Endothelial cell of umbilical vein (primary cell): ENCODE results near the gene MT1M. TPM values are rescaled to one million over a fixed set of nuclear protein-coding genes. Genes with fewer than 3 reads are reported as not detected.
A peak's percentile ranks its signal among the peaks of the same experiment; 100 is the strongest.

Source experiments
- BruUV-seq: library from RNA; stranded (reverse); fragments of 400-500 nt; replicated peaks from 2 replicates; lab custom pipeline; 2021; lab: Mats Ljungman, UMichigan
- CTCF ChIA-PET: fragments of 300-600, 350-600 bp; sonication (Branson Sonifier 250); formaldehyde crosslinking; loops from one replicate; lab custom pipeline; 2021; ENCODE audit warnings: antibody characterized with exemption, inconsistent platforms; lab: Charles Lee
- POLR2A ChIA-PET: fragments of 300-600, 350-600 bp; sonication (Branson Sonifier 250); formaldehyde crosslinking; loops from one replicate; lab custom pipeline; 2021; ENCODE audit warnings: antibody characterized with exemption, inconsistent platforms; lab: Charles Lee
- DNase-seq: peaks from one replicate; pipeline ENCODE4 v3.0.0-alpha.2; 2011; ENCODE audit warnings: low read depth, low spot score
- FAIRE-seq: peaks from 2 replicates; lab custom pipeline; 2011; peaks lifted over from hg19 to GRCh38; lab: Jason Lieb, UNC
- H2AFZ ChIP-seq: 2 replicates; pipeline ENCODE4 v1.6.0; 2012; ENCODE audit warnings: low read depth, low read length, control low read depth, inconsistent platforms
- H3K27ac ChIP-seq: 2 replicates; pipeline ENCODE4 v1.5.1; 2011; ENCODE audit warnings: low read depth, mild to moderate bottlenecking, control low read depth, low read length, moderate library complexity; ENCODE audit not compliant: insufficient read depth
- H3K27me3 ChIP-seq, 2 experiments: 2 replicates each; pipeline versions ENCODE4 v1.6.0 to v1.6.1; 2011; ENCODE audit warnings: low read length in 2 of 2, mixed read lengths in 1 of 2; ENCODE audit not compliant: control insufficient read depth in 2 of 2, insufficient read depth in 2 of 2
- H3K36me3 ChIP-seq, 2 experiments: 2 replicates in 1 of 2; 3 replicates in 1 of 2; pipeline ENCODE4 v1.5.1; 2011; ENCODE audit warnings: low read length in 2 of 2, mild to moderate bottlenecking in 1 of 2, moderate library complexity in 1 of 2; ENCODE audit not compliant: control insufficient read depth in 2 of 2, insufficient read depth in 2 of 2; ENCODE audit errors: extremely low read depth in 1 of 2
- H3K4me1 ChIP-seq: 3 replicates; pipeline ENCODE4 v1.5.1; 2011; ENCODE audit warnings: mild to moderate bottlenecking, low read length; ENCODE audit not compliant: control insufficient read depth, insufficient read depth; ENCODE audit errors: extremely low read depth
- H3K4me2 ChIP-seq: 2 replicates; pipeline ENCODE4 v1.6.1; 2011; ENCODE audit warnings: low read length, control low read depth, mixed read lengths; ENCODE audit not compliant: insufficient read depth
- H3K4me3 ChIP-seq, 3 experiments: fragments of 200-600 bp in 1 of 3; sonication (generic), shearing (Covaris generic) in 1 of 3; replicated peaks in 1 of 3; 2 replicates each; pipeline ENCODE4 v1.5.1; 2011 to 2016; ENCODE audit warnings: control low read depth in 3 of 3, low read length in 3 of 3, mild to moderate bottlenecking in 2 of 3, inconsistent platforms in 1 of 3, low read depth in 1 of 3, moderate library complexity in 1 of 3; ENCODE audit not compliant: insufficient read depth in 1 of 3
- H3K79me2 ChIP-seq: 2 replicates; pipeline ENCODE4 v1.6.0; 2012; ENCODE audit warnings: low read length, inconsistent platforms; ENCODE audit not compliant: control insufficient read depth, insufficient read depth
- H3K9ac ChIP-seq: replicated peaks from 2 replicates; pipeline ENCODE3; 2011; ENCODE audit warnings: low read length, control low read depth; ENCODE audit not compliant: insufficient read depth; ENCODE audit errors: extremely low read depth
- H3K9me1 ChIP-seq: replicated peaks from 3 replicates; pipeline ENCODE4 v1.6.0; 2011; ENCODE audit warnings: mild to moderate bottlenecking, low read length; ENCODE audit not compliant: control insufficient read depth, insufficient read depth; ENCODE audit errors: extremely low read depth
- H3K9me3 ChIP-seq: replicated peaks from 2 replicates; pipeline ENCODE4 v1.5.1; 2012; ENCODE audit warnings: low read length, inconsistent platforms; ENCODE audit not compliant: control insufficient read depth, insufficient read depth
- H4K20me1 ChIP-seq: replicated peaks from 2 replicates; pipeline ENCODE3; 2011; ENCODE audit warnings: mild to moderate bottlenecking, low read length; ENCODE audit not compliant: control insufficient read depth, insufficient read depth; ENCODE audit errors: extremely low read depth
- CTCF ChIP-seq, 2 donors: IDR thresholded peaks; 1 replicate in 1 of 2; 2 replicates in 1 of 2; pipeline ENCODE4 v1.5.1; 2011; ENCODE audit warnings: low read length in 2 of 2, mild to moderate bottlenecking in 2 of 2, moderate library complexity in 2 of 2, control low read depth in 1 of 2, inconsistent platforms in 1 of 2, low read depth in 1 of 2; ENCODE audit not compliant: insufficient read depth in 1 of 2; ENCODE audit errors: extremely low read depth in 1 of 2
- EZH2 ChIP-seq: IDR thresholded peaks from 2 replicates; pipeline ENCODE4 v1.6.1; 2012; ENCODE audit warnings: borderline replicate concordance, low read depth, mild to moderate bottlenecking, moderate library complexity, low read length, inconsistent platforms; ENCODE audit not compliant: severe bottlenecking
- FOS ChIP-seq: IDR thresholded peaks from 2 replicates; pipeline ENCODE4 v1.6.1; 2011; ENCODE audit warnings: mild to moderate bottlenecking, low read length, moderate library complexity, borderline replicate concordance; ENCODE audit not compliant: insufficient read depth
- GATA2 ChIP-seq: IDR thresholded peaks from 2 replicates; pipeline ENCODE4 v1.7.0; 2011; ENCODE audit warnings: low read depth, mild to moderate bottlenecking, moderate library complexity, mixed read lengths, low read length; ENCODE audit not compliant: insufficient read length, insufficient read depth
- JUN ChIP-seq: IDR thresholded peaks from 2 replicates; pipeline ENCODE4 v1.6.1; 2011; ENCODE audit warnings: borderline replicate concordance, low read depth; ENCODE audit not compliant: insufficient read length, insufficient read depth
- MAX ChIP-seq: IDR thresholded peaks from 2 replicates; pipeline ENCODE4 v1.6.1; 2011; ENCODE audit not compliant: insufficient read depth, insufficient read length
- MYC ChIP-seq: IDR thresholded peaks from one replicate; pipeline ENCODE4 v1.6.1; 2011; ENCODE audit warnings: mild to moderate bottlenecking, low read depth, low read length
- POLR2A ChIP-seq: IDR thresholded peaks from 2 replicates; pipeline ENCODE4 v1.6.1; 2012; ENCODE audit warnings: low read depth, mild to moderate bottlenecking, control low read depth, low read length
- POLR2AphosphoS5 ChIP-seq: IDR thresholded peaks from 2 replicates; pipeline ENCODE4 v1.6.1; 2012; ENCODE audit warnings: low read depth, mild to moderate bottlenecking, control low read depth, low read length, moderate library complexity; ENCODE audit not compliant: insufficient read depth
- dilution Hi-C: fragments of 300-500 bp; cut with MboI; formaldehyde crosslinking; loops from one replicate; pipeline ENCODE4 v1.15.0; 2019; ENCODE audit warnings: low sequenced_read_pairs; ENCODE audit not compliant: extremely low pct_ligation_motif_present
- intact Hi-C: fragments of 100-400 bp; cut with micrococcal nuclease; formaldehyde crosslinking; loops from one replicate; pipeline ENCODE4 v1.10.0; 2022
- polyA plus RNA-seq, 4 experiments: library from polyadenylated mRNA; depleted of rRNA in 3 of 4; stranded (reverse) in 3 of 4; unstranded in 1 of 4; fragments of >200 nt; gene quantifications; 2 replicates each; pipeline versions ENCODE4 v1.2.1 to v1.2.3, GENCODE V29; 2011 to 2012; ENCODE audit warnings: missing spikeins in 1 of 4
- total RNA-seq: library from RNA; stranded (reverse); gene quantifications from 2 replicates; pipeline ENCODE4 v1.2.3, GENCODE V29; 2021

Gene MT1M
- total and polyA plus RNA-seq, 2 donors (not counting 3 experiments of a cell fraction or from before 2014, with no cell fraction given) = 4.3 to 4.6 TPM

GRCh38 chr16:56626685-56627084, 5.8 kb upstream of the MT1M start:
- intact Hi-C loops (loop anchor here (1.0 kb wide), 1 partner anchor 56 kb away; the partner anchor contains the start of gene MT1X), dilution Hi-C loops (no loop called here)
- TF ChIP-seq EZH2 = no peak
- no peak for TF ChIP-seq GATA2
- no peak for TF ChIP-seq MAX
- TF ChIP-seq JUN = no peak
- TF ChIP-seq MYC = no peak
- no peak for TF ChIP-seq POLR2A
- TF ChIP-seq POLR2AphosphoS5 = no peak
- no peak for TF ChIP-seq FOS
- TF ChIP-seq CTCF (IDR thresholded peaks at IDR 0.05; ENCODE audit: extremely low read depth in 1 of 2, insufficient read depth in 1 of 2, low read depth in 1 of 2, low read length in 2 of 2) = no peak
- Histone ChIP-seq H3K27me3 (no peaks in the 10 kb centered on the region), H3K4me3 (peak overlapping the region in 2 of 3 experiments; percentile 2 to 64), H3K9me3 (no peaks in the 10 kb centered on the region), H3K79me2 (peaks cover 12% of the 10 kb centered on the region), H3K4me2 (peak overlapping the region; percentile 75), H3K4me1 (peaks cover 12% of the 10 kb centered on the region), H3K36me3 (no peaks in the 10 kb centered on the region), H3K27ac (peak overlapping the region; percentile 61), H3K9me1 (no peaks in the 10 kb centered on the region), H4K20me1 (no peaks in the 10 kb centered on the region), H3K9ac (no peak overlapping the region), H2AFZ (no peak overlapping the region)
- no TSS peak for BruUV-seq
- CTCF ChIA-PET = interaction anchor here (0.9 to 1.8 kb wide), 8 partner anchors 9 to 45 kb away, joined by 3 to 8 read pairs (median 4); no protein-coding TSS in a partner anchor
- FAIRE-seq = no peak
- no peak for DNase-seq
- POLR2A ChIA-PET = interaction anchor here (0.6 to 3.3 kb wide), 4 partner anchors 9 to 104 kb away, joined by 3 to 51 read pairs (median 12); partner anchors contain the start of gene MT2A
